Measurements from ENCODE around the gene DAB2IP.

DAB2IP gene

DNA sequence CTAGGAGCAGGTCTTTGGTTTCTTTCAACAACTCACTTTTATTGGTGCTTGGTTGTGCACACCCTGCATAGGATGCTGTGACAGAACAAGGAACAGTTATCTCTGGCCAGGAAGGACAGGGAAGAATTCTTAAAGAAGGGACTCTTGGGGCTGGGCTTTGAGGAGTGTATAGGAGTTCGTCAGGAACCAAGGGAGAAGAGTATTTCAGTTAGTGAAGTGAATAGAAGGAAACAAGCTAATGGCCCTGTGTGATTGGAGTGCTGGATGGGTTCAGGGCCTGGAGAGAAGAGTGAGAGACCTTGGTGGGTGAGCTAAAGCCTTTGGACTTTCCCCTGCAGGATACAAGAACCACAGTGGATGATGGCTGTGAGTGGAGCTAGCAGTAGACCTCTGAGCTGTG, 32.2 kb downstream of the DAB2IP start:
- no peaks in the 10 kb centered on the region for H3F3A ChIP-seq (ENCODE audit: control insufficient read depth, insufficient read depth)
- no peaks in the 10 kb centered on the region for H4K20me1 ChIP-seq (ENCODE audit: control insufficient read depth, insufficient read depth, low read depth, low read length)
- H3K36me3 ChIP-seq (ENCODE audit: control insufficient read depth, low read length), result no peaks in the 10 kb centered on the region
- no peak for TF ChIP-seq EZH2phosphoT487 (IDR thresholded peaks at IDR 0.05; ENCODE audit: borderline replicate concordance, low read length)
- TF ChIP-seq, protein P1, sequence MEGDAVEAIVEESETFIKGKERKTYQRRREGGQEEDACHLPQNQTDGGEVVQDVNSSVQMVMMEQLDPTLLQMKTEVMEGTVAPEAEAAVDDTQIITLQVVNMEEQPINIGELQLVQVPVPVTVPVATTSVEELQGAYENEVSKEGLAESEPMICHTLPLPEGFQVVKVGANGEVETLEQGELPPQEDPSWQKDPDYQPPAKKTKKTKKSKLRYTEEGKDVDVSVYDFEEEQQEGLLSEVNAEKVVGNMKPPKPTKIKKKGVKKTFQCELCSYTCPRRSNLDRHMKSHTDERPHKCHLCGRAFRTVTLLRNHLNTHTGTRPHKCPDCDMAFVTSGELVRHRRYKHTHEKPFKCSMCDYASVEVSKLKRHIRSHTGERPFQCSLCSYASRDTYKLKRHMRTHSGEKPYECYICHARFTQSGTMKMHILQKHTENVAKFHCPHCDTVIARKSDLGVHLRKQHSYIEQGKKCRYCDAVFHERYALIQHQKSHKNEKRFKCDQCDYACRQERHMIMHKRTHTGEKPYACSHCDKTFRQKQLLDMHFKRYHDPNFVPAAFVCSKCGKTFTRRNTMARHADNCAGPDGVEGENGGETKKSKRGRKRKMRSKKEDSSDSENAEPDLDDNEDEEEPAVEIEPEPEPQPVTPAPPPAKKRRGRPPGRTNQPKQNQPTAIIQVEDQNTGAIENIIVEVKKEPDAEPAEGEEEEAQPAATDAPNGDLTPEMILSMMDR (IDR thresholded peaks at IDR 0.05; ENCODE audit: low read depth, low read length, poor library complexity, severe bottlenecking), result no peak
- no peak overlapping the region for H3K4me3 ChIP-seq (ENCODE audit: low read length)
- H3K79me2 ChIP-seq (ENCODE audit: control insufficient read depth, low read length), result no peaks in the 10 kb centered on the region
- H3K4me2 ChIP-seq (ENCODE audit: low read length), result no peak overlapping the region
- H3K27me3 ChIP-seq (ENCODE audit: control insufficient read depth, low read length), result peaks cover 6% of the 10 kb centered on the region; the same call in 1 of the 2 replicates
- peaks cover 3% of the 10 kb centered on the region; the same call in 1 of the 2 replicates for H3K4me1 ChIP-seq (ENCODE audit: control insufficient read depth, low read length)
- H3K9me3 ChIP-seq (ENCODE audit: control insufficient read depth, insufficient read depth, low read length), result no peaks in the 10 kb centered on the region
- H3K27ac ChIP-seq (ENCODE audit: low read depth, low read length), result no peak overlapping the region
- H3K9me2 ChIP-seq (replicated peaks; ENCODE audit: control insufficient read depth, low read length), result no peaks in the 10 kb centered on the region

DNA sequence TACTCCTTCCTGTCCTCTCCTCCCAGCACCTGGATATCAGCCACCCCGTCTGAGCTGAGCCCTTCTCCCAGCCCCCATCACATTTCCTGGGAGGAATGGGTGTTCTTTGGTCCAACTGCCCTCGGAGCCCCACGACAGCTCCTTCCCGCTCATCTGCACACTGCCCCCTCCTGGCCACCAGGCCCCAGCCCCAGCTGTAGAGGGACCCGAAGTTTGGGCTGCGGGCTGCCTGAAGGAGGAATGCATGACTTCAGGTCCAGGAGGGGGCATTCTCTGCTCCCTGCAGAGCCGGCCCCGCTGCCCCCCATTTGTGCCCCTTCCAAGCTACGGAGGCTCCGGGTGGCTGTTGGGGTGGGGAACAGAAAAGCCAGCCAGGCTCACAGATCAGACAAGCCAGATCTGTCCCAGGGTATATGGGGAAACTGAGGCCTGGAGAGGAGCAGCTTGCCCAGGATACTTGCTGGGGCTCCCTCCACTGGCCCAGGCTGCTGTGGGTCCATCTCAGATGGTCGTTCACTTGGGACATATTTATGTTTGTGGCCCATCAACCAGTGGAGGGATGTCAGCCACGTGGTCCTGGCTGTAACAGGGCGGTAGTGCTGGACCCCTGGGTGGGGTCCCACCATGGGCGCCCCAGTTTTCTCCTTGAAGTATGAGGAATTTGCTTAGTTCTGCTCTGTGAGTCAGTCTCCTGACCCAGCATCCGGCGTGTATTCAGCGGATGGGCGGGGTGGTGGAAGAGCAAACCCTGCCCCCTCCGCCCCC, 33.1 kb downstream of the DAB2IP start:
- Histone ChIP-seq H3K4me2 (ENCODE audit: low read length) (no peak overlapping the region), H3K9me3 (ENCODE audit: control insufficient read depth, insufficient read depth, low read length) (no peaks in the 10 kb centered on the region)
- TF ChIP-seq, protein P1 (IDR thresholded peaks at IDR 0.05; ENCODE audit: low read depth, low read length, poor library complexity, severe bottlenecking), result peak; percentile 78
- no peak for TF ChIP-seq EZH2phosphoT487 (IDR thresholded peaks at IDR 0.05; ENCODE audit: borderline replicate concordance, low read length)

DNA sequence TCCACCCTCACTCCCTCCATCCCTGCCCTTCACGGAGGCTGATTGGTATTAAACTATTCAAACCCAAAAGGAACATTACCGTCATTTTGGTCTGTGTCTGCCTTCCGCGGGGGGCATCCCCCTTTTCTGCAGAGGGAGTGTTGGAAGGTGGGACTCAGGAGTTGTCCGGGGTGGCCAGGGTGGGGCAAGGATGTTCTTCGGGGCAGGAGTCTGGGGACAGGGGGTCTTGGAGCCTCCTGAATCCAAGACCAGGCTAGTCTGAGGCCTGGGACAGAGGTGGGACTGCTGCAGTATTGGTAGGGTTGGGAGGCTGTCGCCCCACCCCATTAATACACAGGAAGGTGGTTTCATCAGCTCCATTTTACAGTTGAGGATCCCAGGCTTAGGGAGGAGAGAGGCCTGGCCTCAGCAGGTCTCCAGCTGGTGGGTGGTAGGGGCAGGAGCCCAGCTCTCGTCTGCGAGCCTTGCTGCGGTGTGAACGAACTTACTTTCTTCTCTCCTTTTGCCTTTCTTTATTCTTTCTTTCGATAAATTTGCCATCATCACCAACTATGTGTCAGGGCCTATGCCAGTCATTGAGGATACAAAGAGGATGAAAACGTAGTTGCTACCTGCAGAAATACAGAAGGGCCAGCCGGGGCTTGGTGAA, 33.8 kb downstream of the DAB2IP start:
- H3K79me2 ChIP-seq (ENCODE audit: control insufficient read depth, low read length), result no peaks in the 10 kb centered on the region
- no peak overlapping the region for H3K27ac ChIP-seq (ENCODE audit: low read depth, low read length)
- TF ChIP-seq, protein P1 (IDR thresholded peaks at IDR 0.05; ENCODE audit: low read depth, low read length, poor library complexity, severe bottlenecking), result no peak
- no peak for TF ChIP-seq EZH2phosphoT487 (IDR thresholded peaks at IDR 0.05; ENCODE audit: borderline replicate concordance, low read length)
- H3K9me3 ChIP-seq (ENCODE audit: control insufficient read depth, insufficient read depth, low read length), result no peaks in the 10 kb centered on the region
- no peaks in the 10 kb centered on the region for H3F3A ChIP-seq (ENCODE audit: control insufficient read depth, insufficient read depth)
- no peak overlapping the region for H3K4me3 ChIP-seq (ENCODE audit: low read length)
- peaks cover 6% of the 10 kb centered on the region; the same call in 1 of the 2 replicates for H3K27me3 ChIP-seq (ENCODE audit: control insufficient read depth, low read length)
- no peak overlapping the region for H3K4me2 ChIP-seq (ENCODE audit: low read length)
- peaks cover 3% of the 10 kb centered on the region; the same call in 1 of the 2 replicates for H3K4me1 ChIP-seq (ENCODE audit: control insufficient read depth, low read length)
- H3K36me3 ChIP-seq (ENCODE audit: control insufficient read depth, low read length), result no peaks in the 10 kb centered on the region
- no peaks in the 10 kb centered on the region for H4K20me1 ChIP-seq (ENCODE audit: control insufficient read depth, insufficient read depth, low read depth, low read length)
- H3K9me2 ChIP-seq (replicated peaks; ENCODE audit: control insufficient read depth, low read length), result no peaks in the 10 kb centered on the region

More for the DNA sequence above, 33.1 kb downstream of the DAB2IP start:
- no peak overlapping the region for H3K27ac ChIP-seq (ENCODE audit: low read depth, low read length)
- no peak overlapping the region for H3K4me3 ChIP-seq (ENCODE audit: low read length)
- peaks cover 3% of the 10 kb centered on the region; the same call in 1 of the 2 replicates for H3K4me1 ChIP-seq (ENCODE audit: control insufficient read depth, low read length)
- no peaks in the 10 kb centered on the region for H3K36me3 ChIP-seq (ENCODE audit: control insufficient read depth, low read length)
- H3K9me2 ChIP-seq (replicated peaks; ENCODE audit: control insufficient read depth, low read length), result no peaks in the 10 kb centered on the region
- no peaks in the 10 kb centered on the region for H3F3A ChIP-seq (ENCODE audit: control insufficient read depth, insufficient read depth)
- H4K20me1 ChIP-seq (ENCODE audit: control insufficient read depth, insufficient read depth, low read depth, low read length), result no peaks in the 10 kb centered on the region
- H3K27me3 ChIP-seq (ENCODE audit: control insufficient read depth, low read length), result peaks cover 6% of the 10 kb centered on the region; the same call in 1 of the 2 replicates
- no peaks in the 10 kb centered on the region for H3K79me2 ChIP-seq (ENCODE audit: control insufficient read depth, low read length)
